ENCODE measurements around the gene PCGF1. TPM values are rescaled to one million over a fixed set of nuclear protein-coding genes. Genes with fewer than 3 reads are reported as not detected.

Gene PCGF1
- total RNA-seq, 1 donor from 2014 or later: 8.2 TPM

DNA sequence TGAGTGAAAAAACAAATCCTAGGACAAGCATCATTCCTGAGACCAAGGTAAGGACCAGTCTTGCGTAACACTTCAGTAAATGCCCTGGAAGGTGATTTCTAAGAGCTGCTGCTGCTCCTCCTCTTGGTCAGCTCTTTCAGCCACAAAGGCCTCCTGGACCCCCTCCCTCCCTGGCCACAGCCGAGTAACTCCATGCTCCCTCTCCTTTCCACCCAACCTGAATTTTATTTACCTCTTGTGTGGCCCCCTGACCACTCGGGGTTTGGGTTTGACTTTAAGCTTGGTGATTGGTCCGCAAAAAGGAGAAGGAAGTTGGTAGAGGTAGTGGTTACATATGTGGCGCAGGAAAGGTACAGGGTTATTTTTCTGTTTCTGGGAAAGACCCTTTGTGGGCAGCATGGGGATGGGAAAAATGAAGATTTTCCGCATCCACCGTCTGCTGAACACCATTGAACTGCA, 31.4 kb upstream of the PCGF1 start:
- no peak for DNase-seq (ENCODE audit: low spot score in 2 of 2)
- FAIRE-seq: no peak

DNA sequence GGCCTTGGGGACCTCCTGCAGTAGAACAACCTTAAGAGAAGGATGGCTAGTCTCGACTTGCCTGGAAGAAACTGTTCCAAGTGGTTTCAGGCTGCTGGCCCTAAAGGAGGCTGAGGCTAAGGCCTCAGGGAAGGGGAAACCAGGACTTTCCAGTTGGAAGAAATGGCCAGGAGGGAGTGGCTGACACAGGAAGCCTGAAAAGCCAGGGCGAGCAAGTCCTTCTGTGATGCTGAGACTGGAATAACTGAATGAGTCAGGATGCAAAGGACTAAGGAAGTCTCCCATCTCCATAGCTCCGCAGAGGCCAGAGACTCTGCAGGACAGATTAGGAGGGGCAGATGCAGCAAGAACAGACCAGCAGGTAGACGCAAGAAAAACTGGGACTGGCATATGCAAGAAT, 29.6 kb upstream of the PCGF1 start:
- FAIRE-seq: no peak
- no peak for DNase-seq (ENCODE audit: low spot score in 2 of 2)

DNA sequence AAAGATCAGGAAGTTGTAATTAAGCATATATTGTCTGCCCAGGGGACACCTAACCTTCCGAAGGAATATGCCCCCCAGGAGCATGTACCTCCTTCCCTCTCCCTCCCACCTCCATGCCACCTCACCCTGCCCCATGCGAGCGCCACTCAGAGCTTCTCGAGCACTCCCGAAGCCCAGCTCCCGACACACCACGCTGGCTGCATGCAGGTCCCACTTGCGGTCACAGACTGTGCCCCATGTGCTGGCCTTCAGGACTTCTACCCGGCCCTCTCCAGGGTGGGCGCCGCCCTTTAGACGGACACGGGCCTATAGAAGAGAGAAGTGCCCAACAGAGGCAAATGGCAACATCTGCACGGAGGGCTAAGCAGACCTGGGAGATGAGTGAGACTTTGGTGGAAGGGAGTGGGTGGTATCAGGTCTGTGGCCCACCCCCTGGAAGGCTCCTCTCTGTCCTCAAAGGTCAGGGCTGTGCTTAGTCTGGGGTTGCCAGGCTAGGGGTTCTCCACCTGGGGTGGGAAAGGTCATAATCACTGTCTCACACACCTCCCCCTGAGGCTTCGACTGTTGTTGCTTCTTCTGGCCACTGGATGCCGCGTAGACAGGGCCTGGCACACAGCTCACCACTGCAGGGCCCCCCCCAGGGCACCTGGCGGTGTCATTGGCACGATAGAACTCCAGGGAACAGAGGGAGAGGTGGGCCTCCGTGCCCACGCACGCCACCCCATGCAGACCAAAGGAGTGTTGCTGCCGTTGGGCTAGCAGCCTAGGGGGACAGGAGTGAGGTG, 28.9 kb upstream of the PCGF1 start:
- DNase-seq (ENCODE audit: low spot score in 2 of 2) (no peak), FAIRE-seq (no peak)

DNA sequence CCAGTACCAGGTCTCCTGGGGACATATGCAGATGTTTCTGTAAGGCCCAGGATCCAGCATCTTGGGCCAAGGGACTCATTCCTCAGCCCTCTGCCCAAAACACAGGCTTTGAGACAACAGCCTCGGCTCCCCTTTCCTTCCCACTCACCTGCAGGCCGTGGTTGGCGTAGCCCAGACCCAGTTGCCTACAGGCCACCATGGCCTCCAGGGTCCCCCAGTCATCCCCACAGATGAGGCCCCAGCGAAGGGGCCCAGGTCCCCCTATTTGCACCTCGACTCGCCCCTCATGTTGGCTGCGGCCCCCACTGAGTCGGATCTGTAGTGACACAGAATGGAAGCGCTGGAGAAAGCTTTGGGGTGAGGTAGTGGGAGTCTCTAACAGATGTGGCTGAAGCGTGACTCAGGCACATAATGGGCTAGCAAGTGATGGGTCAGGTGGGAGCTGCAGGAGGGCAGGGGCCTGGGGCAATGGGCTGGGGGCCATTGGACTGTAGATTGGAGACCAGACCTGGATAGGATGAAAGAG, 28.0 kb upstream of the PCGF1 start:
- FAIRE-seq: no peak

DNA sequence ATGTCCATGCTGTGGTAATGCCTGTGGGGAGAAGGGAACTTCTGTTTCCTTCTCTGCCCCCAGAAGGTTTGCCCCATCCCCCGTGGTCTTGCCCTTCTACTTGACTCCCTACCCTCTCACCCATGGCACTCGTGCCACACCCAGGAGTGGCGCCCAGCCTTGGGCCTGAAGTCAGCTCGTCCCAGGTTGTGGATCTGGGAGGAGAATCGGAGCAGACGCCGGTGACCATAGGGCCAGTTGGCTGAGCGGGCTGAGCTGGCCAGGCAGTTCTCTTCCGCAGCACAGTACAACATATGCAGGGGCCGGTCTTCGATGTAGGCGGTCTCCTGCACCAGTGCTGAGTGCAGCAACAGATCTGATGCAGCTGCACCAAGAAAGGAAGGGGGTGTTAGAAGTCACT, 26.9 kb upstream of the PCGF1 start:
- FAIRE-seq: no peak

More for the DNA sequence above, 28.0 kb upstream of the PCGF1 start:
- no peak for DNase-seq (ENCODE audit: low spot score in 2 of 2)

DNA sequence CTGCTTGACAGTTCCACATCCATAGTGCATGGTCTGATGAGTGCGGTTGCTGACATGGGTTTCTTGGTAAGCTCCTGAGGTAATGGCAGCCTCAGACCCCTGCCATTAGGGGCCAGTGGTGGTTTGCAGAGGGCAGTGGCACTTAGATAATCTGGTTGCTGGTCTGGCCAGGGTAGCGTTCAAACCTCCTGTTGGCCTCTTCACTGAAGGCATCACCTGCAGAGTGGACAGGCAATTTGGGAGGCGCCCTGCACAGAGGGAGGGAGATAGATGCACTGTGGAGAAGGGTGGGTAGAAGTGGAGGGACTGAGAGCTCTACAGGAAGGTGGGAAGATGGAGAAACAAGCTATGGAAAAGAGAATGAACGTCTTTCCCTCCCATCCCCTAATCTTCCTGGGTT, 26.0 kb upstream of the PCGF1 start:
- DNase-seq (ENCODE audit: low spot score in 2 of 2) (no peak), FAIRE-seq (no peak)

More for the DNA sequence above, 26.9 kb upstream of the PCGF1 start:
- no peak for DNase-seq (ENCODE audit: low spot score in 2 of 2)

DNA sequence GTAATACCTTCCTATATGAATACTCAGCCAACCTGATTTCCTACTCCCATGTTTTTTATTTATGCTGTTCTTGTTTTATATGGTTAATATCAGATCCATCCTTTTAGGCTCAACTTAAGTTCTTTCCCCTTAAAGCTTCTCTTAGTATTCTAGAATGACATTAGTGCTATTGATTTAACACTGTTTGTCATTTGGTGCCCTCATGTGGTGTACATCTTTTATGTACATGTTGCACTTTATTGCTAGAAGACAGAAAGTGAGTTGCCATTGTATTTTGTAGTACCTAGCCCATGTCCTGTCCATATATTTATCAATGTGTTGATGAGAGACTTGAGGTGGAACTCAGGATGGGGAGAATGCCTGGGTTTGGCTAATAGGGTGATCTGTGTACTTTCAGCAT, 24.7 kb upstream of the PCGF1 start:
- no peak for DNase-seq (ENCODE audit: low spot score in 2 of 2)
- FAIRE-seq: no peak

DNA sequence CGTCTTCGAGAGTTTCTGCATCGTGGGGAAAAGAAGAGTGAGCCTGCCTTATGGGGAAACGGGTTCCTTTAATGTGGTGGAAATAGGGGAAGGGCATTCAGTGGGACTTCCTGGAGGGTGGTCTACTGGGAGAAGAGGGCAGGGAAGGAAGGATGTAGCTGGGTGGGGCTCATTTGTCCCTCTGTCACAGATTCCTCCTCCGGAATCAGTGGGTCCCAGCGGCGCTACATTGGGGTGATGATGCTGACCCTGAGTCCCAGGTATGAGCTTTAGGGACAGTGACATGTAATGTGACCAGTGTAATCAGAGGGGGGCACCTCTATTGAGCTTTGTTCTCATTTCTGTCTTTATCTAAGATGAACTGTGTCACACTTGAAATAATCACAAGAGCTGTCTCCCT, 24.2 kb upstream of the PCGF1 start:
- DNase-seq (ENCODE audit: low spot score in 2 of 2): no peak
- no peak for FAIRE-seq

DNA sequence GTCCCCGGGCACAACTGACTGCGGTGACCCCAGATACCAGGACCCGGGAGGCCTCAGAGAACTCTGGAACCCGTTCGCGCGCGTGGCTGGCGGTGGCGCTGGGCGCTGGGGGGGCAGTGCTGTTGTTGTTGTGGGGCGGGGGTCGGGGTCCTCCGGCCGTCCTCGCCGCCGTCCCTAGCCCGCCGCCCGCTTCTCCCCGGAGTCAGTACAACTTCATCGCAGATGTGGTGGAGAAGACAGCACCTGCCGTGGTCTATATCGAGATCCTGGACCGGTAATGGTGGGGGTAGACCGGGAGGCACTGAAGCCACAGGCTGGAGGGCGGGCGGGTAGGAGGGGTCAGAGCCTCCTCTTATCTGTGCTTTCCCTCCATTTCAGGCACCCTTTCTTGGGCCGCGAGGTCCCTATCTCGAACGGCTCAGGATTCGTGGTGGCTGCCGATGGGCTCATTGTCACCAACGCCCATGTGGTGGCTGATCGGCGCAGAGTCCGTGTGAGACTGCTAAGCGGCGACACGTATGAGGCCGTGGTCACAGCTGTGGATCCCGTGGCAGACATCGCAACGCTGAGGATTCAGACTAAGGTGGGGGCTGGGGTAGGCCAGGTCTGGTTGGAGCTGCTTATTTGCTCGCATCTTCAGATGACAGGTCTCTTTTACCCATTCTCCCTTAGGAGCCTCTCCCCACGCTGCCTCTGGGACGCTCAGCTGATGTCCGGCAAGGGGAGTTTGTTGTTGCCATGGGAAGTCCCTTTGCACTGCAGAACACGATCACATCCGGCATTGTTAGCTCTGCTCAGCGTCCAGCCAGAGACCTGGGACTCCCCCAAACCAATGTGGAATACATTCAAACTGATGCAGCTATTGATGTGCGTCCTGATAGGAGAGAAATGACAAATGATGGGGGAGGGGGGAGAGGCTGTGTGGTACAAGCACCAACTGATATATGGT, 23.0 kb upstream of the PCGF1 start:
- peak in 1 of 2 donors; percentile 58 for DNase-seq (ENCODE audit: low spot score in 2 of 2)

DNA sequence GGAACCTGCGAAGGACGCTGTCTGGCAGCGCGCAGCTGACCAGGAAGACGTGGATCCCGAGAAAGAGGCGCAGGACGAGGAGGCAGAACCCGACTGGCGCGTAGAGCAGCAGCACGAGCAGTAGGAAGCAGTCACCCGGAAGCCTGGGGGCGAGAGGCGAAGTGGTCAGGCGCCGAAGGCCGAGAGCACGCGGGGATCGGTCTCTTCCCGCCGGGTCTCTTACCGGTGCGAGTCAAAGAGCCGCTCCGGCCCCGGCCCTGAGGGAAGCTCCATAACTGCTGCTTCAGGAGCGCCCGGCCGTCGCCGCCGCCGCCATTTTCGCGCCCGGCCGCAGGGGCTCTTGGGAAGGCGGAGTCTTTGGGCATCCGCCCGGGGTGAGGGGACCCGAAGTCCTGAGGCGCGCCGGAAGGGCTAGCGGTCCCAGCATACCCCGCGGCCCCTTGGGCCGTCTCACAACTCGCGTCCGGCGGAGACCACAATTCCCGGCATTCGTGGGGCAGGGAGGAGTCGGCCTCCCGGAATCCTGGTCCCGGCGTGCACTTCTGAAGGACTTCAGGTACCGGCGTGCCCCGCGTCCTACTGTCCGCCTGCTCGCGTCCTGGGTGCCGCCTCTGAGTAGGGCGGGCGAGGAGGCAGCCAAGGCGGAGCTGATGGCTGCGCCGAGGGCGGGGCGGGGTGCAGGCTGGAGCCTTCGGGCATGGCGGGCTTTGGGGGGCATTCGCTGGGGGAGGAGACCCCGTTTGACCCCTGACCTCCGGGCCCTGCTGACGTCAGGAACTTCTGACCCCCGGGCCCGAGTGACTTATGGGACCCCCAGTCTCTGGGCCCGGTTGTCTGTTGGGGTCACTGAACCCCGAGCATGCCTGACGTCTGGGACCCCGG, 22.1 kb upstream of the PCGF1 start, which contains the start of the genes AUP1 and HTRA2:
Gene AUP1 (minus strand): TSS at position 350 of the 882 bp plus-strand sequence. CDS start 77 bp downstream, at position 273.
Gene HTRA2 (plus strand): TSS at position 577 of the 882 bp plus-strand sequence. CDS start 74 bp downstream, at position 651.
- no peak for FAIRE-seq
- DNase-seq (ENCODE audit: low spot score in 2 of 2): peak; percentile 99

More for the DNA sequence above, 23.0 kb upstream of the PCGF1 start:
- FAIRE-seq: no peak

DNA sequence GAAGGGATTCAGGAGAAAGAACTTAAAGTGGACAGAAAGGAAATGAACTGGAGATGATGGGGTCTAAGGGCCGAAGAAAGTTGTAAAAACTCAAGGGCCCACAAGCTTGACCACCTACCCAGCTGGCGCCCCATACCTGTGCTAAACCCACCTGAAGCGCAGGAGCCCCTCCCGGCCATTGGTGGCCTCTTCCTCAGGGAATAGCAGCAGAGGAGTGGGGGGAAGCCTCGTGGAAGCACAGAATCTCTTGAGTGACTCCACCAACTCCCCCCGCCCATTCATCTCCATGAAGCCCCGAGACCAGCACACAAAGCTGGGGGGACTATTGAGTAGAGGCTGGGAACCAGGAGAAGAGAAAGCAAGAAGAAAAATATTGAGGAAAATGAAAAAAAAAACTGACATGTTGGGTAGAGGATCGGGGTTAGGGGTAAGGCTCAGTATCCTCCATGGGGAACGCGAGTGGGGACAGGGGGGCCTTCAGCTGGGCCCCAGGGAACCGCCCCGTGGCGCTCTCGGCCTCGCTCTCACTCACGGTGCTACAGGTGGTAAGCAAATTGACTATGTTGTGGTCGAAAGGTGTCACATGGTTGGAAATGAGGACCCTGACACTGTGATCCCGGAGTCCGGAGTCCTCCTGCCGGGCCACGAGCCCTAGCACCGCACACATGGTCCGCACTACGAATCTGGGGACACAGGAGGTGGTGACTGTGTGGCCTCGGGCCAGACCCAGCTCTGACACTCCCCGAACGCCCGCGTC, 21.3 kb upstream of the PCGF1 start:
- FAIRE-seq: no peak
- no peak for DNase-seq (ENCODE audit: low spot score in 2 of 2)

DNA sequence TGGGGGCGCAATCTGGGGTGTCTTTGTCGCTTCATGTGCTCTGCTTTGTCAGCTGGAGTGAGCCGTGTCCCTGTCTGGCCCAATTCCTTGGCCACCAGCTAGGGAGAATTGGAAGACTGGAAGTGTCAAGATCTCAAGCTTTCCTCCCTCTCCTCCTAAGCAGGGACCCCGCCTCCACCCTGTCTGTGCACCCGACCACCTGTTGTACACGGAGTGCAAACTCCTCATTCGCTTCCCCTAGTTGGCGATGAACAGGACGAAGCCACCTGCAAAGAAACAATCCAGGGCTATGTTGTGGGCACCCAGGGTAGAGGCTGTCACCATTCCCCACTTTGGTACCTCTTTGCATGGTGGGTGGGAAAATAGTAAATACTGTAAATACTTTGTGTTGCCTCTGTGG, 20.2 kb upstream of the PCGF1 start:
- no peak for DNase-seq (ENCODE audit: low spot score in 2 of 2)
- FAIRE-seq: no peak

DNA sequence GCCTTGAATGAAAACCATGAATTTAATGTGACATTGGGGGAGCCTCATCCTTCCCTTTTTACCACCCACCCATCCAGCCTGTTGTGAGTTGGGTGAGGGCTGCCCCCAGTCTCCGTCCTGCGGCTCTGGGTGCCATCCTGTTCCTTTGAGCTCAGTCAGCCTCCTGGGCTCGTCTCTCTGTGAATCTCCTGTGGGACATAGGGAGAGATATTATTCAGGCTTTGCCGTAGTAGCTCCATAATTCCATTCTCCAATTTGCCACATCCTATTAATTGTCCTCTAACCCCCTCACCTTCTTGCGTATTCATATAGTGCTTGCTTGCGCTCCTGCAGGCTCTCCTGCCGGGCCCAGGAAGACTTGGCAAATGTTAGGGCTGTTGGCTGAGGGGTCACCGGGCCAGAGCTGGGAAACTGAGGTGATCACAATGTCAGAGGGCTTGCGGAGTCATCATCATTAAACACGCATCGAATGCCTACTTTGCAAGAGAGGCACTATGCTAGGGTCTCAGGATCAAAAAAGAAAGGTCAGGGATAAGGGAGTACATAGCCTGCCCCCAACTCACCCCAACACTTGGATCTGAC, 19.2 kb upstream of the PCGF1 start:
- no peak for DNase-seq (ENCODE audit: low spot score in 2 of 2)
- no peak for FAIRE-seq

DNA sequence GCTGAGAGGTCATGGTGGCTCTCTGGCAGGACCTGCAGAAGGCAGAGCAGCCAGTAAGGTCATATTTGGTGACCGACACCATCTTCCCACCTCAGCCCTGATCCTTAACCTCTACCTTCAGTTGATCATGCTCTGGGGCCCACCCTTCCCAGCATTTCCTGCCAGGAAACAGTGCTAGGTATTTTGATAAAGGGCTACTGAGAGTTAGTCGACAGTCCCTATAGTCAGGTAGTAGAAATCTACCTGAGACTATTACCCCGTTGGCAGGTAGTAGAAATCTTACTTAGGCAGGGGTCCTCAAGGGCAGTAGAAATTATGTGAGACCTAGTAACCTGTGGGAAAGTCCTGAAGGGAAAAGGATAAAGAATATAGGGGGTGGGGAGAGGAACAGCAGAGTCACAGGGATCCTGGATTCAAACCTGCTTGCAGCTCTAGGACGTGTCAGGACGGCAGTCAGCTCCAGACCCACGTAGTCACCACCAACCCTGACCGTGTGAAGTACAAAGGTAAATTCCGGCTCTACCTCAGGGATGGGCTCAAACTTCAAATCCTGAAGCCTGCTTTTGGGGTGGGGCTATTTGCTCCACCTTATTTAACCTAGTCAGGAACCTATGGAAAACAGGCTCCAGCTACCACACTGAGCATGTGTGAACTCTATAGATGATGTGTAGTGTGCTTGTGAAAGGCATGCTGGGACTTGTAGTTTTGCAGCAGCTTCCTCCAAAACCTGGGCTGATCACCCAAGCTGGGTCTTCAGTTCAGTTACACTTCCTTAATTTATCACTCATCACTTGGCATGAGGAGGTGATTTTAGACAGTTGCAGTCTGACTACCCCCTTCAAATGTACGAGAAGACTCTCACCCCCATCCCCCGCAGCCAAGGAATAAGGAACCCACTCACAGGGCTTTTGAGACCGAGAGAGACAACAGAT, 18.5 kb upstream of the PCGF1 start, which contains the start of gene DQX1:
Gene DQX1 (minus strand): TSS at position 515 of the 932 bp plus-strand sequence. CDS start 502 bp downstream, at position 13.
- DNase-seq (ENCODE audit: low spot score in 2 of 2): no peak
- no peak for FAIRE-seq

DNA sequence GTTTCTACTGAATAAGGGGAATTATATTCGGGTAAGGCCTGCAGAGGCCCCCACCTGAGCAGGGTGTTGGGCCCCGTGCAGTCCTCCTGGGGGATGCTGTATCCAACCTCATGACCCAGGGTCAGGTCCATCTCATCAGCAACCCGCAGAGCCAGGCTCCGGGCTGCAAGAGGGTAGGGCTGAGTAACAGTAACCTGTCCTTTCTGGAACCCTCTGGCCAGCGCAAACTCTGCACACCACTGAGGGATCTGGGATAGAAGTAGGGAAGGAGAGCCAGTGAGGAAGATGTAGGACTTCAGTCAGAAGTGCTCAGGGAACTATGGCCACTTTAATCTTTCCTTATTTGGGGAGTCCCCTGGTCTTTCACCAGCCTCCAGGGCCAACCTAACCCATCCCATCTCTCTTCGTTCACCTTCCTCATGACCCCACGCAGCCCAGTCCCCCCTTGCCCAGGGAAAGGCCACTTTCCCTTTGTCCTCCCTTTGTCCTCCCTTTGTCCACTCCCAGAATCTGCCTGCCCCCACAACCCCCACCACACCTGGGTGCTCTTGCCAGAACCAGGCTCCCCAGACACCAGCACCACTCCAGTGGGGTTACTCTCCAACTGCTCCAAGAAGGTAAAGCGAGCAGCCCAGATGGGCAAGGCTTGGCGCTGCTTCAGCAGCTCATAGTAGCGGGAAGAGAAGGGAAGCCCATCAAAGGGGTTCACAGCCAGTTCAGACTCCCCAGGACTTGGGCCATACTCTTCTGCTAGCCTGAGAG, 17.6 kb upstream of the PCGF1 start:
- FAIRE-seq: no peak

DNA sequence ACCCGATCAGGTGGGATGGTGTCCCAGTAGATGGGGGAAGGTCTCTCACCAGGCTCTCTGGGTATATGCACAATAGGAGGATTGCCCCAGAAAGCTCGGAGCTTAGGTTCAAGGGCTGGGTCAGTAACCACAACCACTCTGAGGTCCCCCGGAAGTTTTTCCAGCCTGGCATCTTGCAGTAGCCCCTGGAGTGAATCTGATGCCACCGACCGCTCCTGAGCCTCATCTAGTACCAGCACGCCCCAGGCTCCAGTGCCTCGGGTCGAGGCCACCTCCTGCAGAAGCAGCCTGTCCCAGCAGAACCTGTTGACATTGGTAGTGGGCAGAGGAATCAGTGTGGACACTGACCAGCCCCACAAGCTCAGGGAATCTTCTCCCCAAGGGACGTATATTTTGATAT, 16.5 kb upstream of the PCGF1 start:
- no peak for DNase-seq (ENCODE audit: low spot score in 2 of 2)
- no peak for FAIRE-seq

More for the DNA sequence above, 17.6 kb upstream of the PCGF1 start:
- no peak for DNase-seq (ENCODE audit: low spot score in 2 of 2)

DNA sequence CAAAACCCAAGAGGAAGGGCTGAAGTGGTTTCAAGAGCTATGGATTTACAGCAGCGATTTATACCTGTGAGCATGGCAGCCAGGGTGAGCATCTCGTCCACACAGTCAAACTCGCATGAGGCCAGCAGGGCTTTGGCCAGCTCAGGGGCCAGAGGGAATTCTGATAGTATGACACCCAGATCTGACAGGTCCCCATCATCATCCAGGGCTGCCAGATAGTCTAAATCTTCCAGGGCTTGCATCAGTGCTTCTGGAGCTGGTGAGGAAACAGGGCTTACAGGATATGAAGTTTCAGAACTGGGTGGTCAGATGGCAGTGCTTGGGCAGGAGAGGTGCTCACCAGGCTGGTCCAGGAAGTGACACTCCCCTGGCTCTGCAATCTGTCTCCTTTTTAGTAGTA, 15.0 kb upstream of the PCGF1 start:
- FAIRE-seq: no peak

More for the DNA sequence above, 15.0 kb upstream of the PCGF1 start:
- no peak for DNase-seq (ENCODE audit: low spot score in 2 of 2)
